ENCODE measurements around the gene SLC25A51. TPM values are rescaled to one million over a fixed set of nuclear protein-coding genes. Genes with fewer than 3 reads are reported as not detected.

Gene SLC25A51
- 10 to 100 TPM; 16.3 to 26.5 (median 21.3) TPM for total RNA-seq
- polyA plus RNA-seq, result 1 to 10 TPM; 7.0 to 9.5 TPM
- long read RNA-seq, donor 1, partial matches to known transcripts, result 1 of 18 reads
- long read RNA-seq, donor 1, other reads (novel, unspliced or antisense), result 15 of 18 reads
- long read RNA-seq, donor 2, transcript SLC25A51-203 (4 exons, 1,871 nt), result major isoform, 8 of 25 reads
- long read RNA-seq, donor 2, partial matches to known transcripts, result 2 of 25 reads
- long read RNA-seq, donor 2, other reads (novel, unspliced or antisense), result 14 of 25 reads
- long read RNA-seq, donor 3, transcript SLC25A51-203 (4 exons, 1,871 nt), result major isoform, 7 of 32 reads
- long read RNA-seq, donor 3, partial matches to known transcripts, result 3 of 32 reads
- long read RNA-seq, donor 3, other reads (novel, unspliced or antisense), result 21 of 32 reads

GRCh38 chr9:37903647-37904444 lies at the start of gene SLC25A51:
SLC25A51 (minus strand) TSS chr9:37904127; CDS start chr9:37888550, 15,577 bp downstream.
- TF ChIP-seq, protein P1, sequence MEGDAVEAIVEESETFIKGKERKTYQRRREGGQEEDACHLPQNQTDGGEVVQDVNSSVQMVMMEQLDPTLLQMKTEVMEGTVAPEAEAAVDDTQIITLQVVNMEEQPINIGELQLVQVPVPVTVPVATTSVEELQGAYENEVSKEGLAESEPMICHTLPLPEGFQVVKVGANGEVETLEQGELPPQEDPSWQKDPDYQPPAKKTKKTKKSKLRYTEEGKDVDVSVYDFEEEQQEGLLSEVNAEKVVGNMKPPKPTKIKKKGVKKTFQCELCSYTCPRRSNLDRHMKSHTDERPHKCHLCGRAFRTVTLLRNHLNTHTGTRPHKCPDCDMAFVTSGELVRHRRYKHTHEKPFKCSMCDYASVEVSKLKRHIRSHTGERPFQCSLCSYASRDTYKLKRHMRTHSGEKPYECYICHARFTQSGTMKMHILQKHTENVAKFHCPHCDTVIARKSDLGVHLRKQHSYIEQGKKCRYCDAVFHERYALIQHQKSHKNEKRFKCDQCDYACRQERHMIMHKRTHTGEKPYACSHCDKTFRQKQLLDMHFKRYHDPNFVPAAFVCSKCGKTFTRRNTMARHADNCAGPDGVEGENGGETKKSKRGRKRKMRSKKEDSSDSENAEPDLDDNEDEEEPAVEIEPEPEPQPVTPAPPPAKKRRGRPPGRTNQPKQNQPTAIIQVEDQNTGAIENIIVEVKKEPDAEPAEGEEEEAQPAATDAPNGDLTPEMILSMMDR (IDR thresholded peaks at IDR 0.05), result peak; percentile 81 to 98 (median 93)
- peak within 1 kb of the TSS; percentile 19 to 92 (median 88) for H3K27ac ChIP-seq
- H3K4me1 ChIP-seq, result peaks cover 4 to 32% (median 26%) of the 10 kb centered on the region in 9 donors
- peaks cover 0 to 23% (median 8%) of the 10 kb centered on the region in 9 donors for H3K36me3 ChIP-seq
- ATAC-seq (peak; percentile 91 to 96 (median 94)), DNase-seq (peak; percentile 96)
- H3K9me3 ChIP-seq, result no peaks in the 10 kb centered on the region
- peak within 1 kb of the TSS; percentile 71 to 100 (median 87) for H3K4me3 ChIP-seq
- H3K27me3 ChIP-seq, result no peaks in the 10 kb centered on the region
- 0% methylated on average over 81 to 84 of the region's 84 CpGs for WGBS, 2 donors
- intact Hi-C loops (cut with DNase I), result loop anchor here in 3 of 10 donors (5.0 to 10.0 kb wide), 2 partner anchors 152 to 491 kb away; partner anchors contain the start of genes ALDH1B1 (in 2 of the 3) and TRMT10B (in 1 of the 3)

- Histone ChIP-seq H3K36me3 (peaks cover 0 to 51% (median 0%) of the 10 kb centered on the region in 9 donors), H3K4me1 (peaks cover 10 to 61% (median 33%) of the 10 kb centered on the region in 9 donors), H3K9me3 (no peaks in the 10 kb centered on the region), H3K27ac (peak overlapping the region in 6 of 10 donors; percentile 28 to 74 (median 53)), H3K27me3 (no peaks in the 10 kb centered on the region), H3K4me3 (no peak overlapping the region)
- 92 to 94% methylated on average over 5 of the region's 5 CpGs for WGBS, 2 donors
- no peak for DNase-seq
- ATAC-seq, result peak in 1 of 8 donors; percentile 8
- intact Hi-C loops (cut with DNase I), result no loop called here
- TF ChIP-seq, protein P1 (IDR thresholded peaks at IDR 0.05), result no peak
These were observed 49.4 kb upstream of the SLC25A51 start for GRCh38 chr9:37953206-37953774.

DNA sequence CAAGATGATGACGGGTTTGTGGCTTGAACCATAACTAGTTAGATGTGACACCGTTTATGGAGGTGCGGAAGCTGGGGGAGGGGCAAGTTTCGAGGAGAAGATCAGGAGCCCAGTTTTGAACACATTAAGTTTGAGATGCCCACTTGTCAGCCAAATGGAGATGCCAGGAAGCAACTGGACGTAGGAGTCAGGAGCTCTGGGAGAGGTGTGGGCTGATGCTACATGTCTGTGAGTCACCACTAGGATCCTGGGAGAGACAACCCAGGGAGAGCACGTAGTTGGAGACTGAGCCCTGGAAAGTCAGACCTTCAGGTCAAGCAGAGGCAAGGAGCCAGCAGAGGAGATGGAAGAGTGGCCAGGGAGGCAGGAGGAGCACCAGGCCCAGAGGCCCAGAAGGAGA lies 48.8 kb upstream of the SLC25A51 start:
- no peak for ATAC-seq

More for the DNA sequence above, 48.8 kb upstream of the SLC25A51 start:
- Histone ChIP-seq H3K36me3 (peaks cover 0 to 56% (median under 1%) of the 10 kb centered on the region in 9 donors), H3K4me1 (peaks cover 10 to 61% (median 33%) of the 10 kb centered on the region in 9 donors), H3K9me3 (no peaks in the 10 kb centered on the region), H3K4me3 (no peak overlapping the region), H3K27ac (peak overlapping the region in 3 of 10 donors; percentile 28 to 74 (median 71)), H3K27me3 (no peaks in the 10 kb centered on the region)
- DNase-seq, result no peak
- TF ChIP-seq, protein P1 (IDR thresholded peaks at IDR 0.05), result no peak
- intact Hi-C loops (cut with DNase I), result no loop called here
- WGBS, 2 donors, result 90 to 92% methylated on average over 6 of the region's 6 CpGs
